Upper lobe of left lung (tissue), 6 donors: ENCODE measurements around the gene CUBN. TPM values are rescaled to one million over a fixed set of nuclear protein-coding genes. Genes with fewer than 3 reads are reported as not detected.

Experiments used
- ATAC-seq, 2 donors: fragments of 200-7000 bp; cut with Tn5 transposase; one replicate each; pipeline ENCODE4 v1.9.1; 2022; ENCODE audit warnings: mild to moderate bottlenecking in 2 of 2, moderate library complexity in 2 of 2; ENCODE audit not compliant: low FRiP score in 2 of 2
- DNase-seq, 2 donors: peaks; one replicate each; pipeline ENCODE4 v3.0.0-alpha.2; 2019 to 2020
- H3K27ac ChIP-seq, 4 donors: fragments of 200-600 bp; sonication (generic); one replicate each; pipeline ENCODE4 v1.5.1; 2016 to 2019
- H3K27me3 ChIP-seq, 4 donors: fragments of 200-600 bp; sonication (generic); one replicate each; pipeline ENCODE4 v1.5.1; 2017 to 2019
- H3K36me3 ChIP-seq, 4 donors: fragments of 200-600 bp; sonication (generic); one replicate each; pipeline ENCODE4 v1.5.1; 2016 to 2019
- H3K4me1 ChIP-seq, 4 donors: fragments of 200-600 bp; sonication (generic); one replicate each; pipeline ENCODE4 v1.5.1; 2018 to 2019
- H3K4me3 ChIP-seq, 4 donors: fragments of 200-600 bp; sonication (generic); one replicate each; pipeline ENCODE4 v1.5.1; 2017 to 2019; ENCODE audit warnings: mild to moderate bottlenecking in 2 of 4, moderate library complexity in 1 of 4
- H3K9me3 ChIP-seq, 4 donors: fragments of 200-600 bp; sonication (generic); one replicate each; pipeline ENCODE4 v1.5.1; 2018 to 2019
- EP300 ChIP-seq, 4 donors: sonication (generic); formaldehyde crosslinking; IDR thresholded peaks; one replicate each; pipeline ENCODE4 v1.5.1; 2017; ENCODE audit warnings: antibody characterized with exemption in 4 of 4, control low read depth in 2 of 4
- POLR2A ChIP-seq, 4 donors: fragments of 450-650 bp; IDR thresholded peaks; one replicate each; pipeline ENCODE4 v1.5.1; 2016 to 2017; ENCODE audit warnings: antibody characterized with exemption in 4 of 4, mild to moderate bottlenecking in 2 of 4
- POLR2AphosphoS5 ChIP-seq, 2 donors: sonication (generic); formaldehyde crosslinking; IDR thresholded peaks; one replicate each; pipeline ENCODE4 v1.5.1; 2017; ENCODE audit warnings: antibody characterized with exemption in 2 of 2
- WGBS, 2 donors: methylation state at CpG; one replicate each; pipeline ENCODE4 v1.1.5; 2017 to 2018; 5-methylcytosine and 5-hydroxymethylcytosine counted together
- total RNA-seq, 6 donors: library from RNA; depleted of rRNA in 4 of 6; stranded (reverse); fragments of >200 nt in 4 of 6; gene quantifications; one replicate each; pipeline versions ENCODE4 v1.1.0 to v1.2.1, GENCODE V29; 2016 to 2021
- TF ChIP-seq, protein P1 (sequence below), 6 experiments: fragments of 450-650 bp in 4 of 6; fragments of 200-600 bp in 2 of 6; sonication (generic) in 2 of 6; IDR thresholded peaks; one replicate each; pipeline ENCODE4 v1.5.1; 2016 to 2019; ENCODE audit warnings: antibody characterized with exemption in 6 of 6
- donor health status: DM: no; HTN: no; CAD: no; lungs with moderate emphysema.
- donor health status: DM: no; HTN: yes; CAD: no; lungs with severe emphysema.

The CUBN gene
- total RNA-seq, 6 donors from 2014 or later: 1.0 to 9.4 (median 5.3) TPM

DNA sequence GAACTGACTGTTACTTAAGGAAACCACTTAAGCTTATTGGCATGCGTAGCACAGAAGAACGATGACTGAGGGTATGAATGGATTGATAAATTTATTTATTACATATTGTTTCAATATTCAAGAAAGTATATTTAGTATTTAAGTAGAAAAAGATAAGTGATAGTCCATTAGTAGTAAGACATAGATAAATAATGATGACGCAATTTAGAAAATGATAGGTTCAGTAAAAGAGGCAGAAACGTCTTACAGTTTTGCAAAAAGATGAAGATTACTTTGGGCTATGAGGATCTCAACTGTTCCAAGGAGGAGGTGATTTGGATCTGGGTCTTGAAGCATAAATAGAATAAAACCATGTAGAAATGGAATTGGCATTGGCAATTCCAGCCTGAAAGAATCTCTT lies 275.8 kb downstream of the CUBN start:
- Histone ChIP-seq H3K27ac (no peak overlapping the region), H3K4me1 (no peaks in the 10 kb centered on the region), H3K27me3 (no peaks in the 10 kb centered on the region), H3K9me3 (no peaks in the 10 kb centered on the region), H3K36me3 (no peaks in the 10 kb centered on the region), H3K4me3 (no peak overlapping the region)
- ATAC-seq: no peak
- TF ChIP-seq POLR2AphosphoS5 (IDR thresholded peaks at IDR 0.05) (no peak), POLR2A (IDR thresholded peaks at IDR 0.05) (no peak), EP300 (IDR thresholded peaks at IDR 0.05) (no peak)
- TF ChIP-seq, protein P1, sequence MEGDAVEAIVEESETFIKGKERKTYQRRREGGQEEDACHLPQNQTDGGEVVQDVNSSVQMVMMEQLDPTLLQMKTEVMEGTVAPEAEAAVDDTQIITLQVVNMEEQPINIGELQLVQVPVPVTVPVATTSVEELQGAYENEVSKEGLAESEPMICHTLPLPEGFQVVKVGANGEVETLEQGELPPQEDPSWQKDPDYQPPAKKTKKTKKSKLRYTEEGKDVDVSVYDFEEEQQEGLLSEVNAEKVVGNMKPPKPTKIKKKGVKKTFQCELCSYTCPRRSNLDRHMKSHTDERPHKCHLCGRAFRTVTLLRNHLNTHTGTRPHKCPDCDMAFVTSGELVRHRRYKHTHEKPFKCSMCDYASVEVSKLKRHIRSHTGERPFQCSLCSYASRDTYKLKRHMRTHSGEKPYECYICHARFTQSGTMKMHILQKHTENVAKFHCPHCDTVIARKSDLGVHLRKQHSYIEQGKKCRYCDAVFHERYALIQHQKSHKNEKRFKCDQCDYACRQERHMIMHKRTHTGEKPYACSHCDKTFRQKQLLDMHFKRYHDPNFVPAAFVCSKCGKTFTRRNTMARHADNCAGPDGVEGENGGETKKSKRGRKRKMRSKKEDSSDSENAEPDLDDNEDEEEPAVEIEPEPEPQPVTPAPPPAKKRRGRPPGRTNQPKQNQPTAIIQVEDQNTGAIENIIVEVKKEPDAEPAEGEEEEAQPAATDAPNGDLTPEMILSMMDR (IDR thresholded peaks at IDR 0.05): no peak
- WGBS, 2 donors: 84 to 88% methylated on average over 4 of the region's 4 CpGs
- DNase-seq: no peak

DNA sequence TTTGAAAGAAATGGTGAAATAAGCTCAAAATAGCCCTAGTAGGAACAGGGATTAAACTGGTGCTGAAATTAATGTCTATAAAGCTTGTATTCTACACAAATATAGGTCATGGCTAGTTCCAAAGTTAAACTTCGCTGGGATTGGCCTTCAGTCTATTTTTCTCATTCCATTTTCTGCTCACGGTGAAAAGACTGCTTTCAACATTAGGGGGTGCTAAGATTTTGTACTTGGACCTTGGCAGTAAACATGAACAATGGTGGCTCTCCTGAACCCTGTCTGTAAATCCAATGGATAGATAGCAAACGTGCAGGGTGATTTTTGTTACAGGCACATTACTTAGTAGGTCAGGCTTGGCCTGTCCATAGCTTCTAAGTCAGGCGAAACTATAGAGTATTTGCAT lies 276.4 kb downstream of the CUBN start:
- ATAC-seq (no peak), DNase-seq (no peak)
- no peaks in the 10 kb centered on the region for H3K36me3 ChIP-seq
- H3K4me3 ChIP-seq: no peak overlapping the region
- H3K4me1 ChIP-seq: no peaks in the 10 kb centered on the region
- H3K9me3 ChIP-seq: no peaks in the 10 kb centered on the region
- no peaks in the 10 kb centered on the region for H3K27me3 ChIP-seq
- H3K27ac ChIP-seq: no peak overlapping the region
- 56 to 60% methylated on average over 4 of the region's 4 CpGs for WGBS, 2 donors
- TF ChIP-seq EP300 (IDR thresholded peaks at IDR 0.05) (no peak), POLR2A (IDR thresholded peaks at IDR 0.05) (no peak), POLR2AphosphoS5 (IDR thresholded peaks at IDR 0.05) (no peak)
- TF ChIP-seq, protein P1 (IDR thresholded peaks at IDR 0.05): peak in 3 of 6 experiments; percentile 12 to 25 (median 15)

DNA sequence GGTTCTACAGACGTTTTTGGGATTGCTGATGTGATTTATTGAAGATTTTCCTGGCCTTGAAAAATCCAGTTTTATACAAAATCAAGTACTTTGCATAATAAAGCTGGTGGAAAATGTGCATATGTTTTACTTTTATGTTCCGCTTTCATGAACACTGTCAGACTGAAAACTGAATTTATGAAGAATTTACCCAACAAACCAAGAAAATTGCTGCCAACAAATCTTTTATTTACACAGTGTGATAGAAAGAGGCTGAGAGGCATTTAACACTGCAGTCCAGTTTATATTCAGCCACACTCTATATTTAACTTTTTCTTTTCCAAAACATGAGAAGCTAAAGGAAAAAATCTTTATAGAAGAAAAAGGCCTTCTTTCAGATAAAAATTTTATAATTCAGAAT lies 277.0 kb downstream of the CUBN start:
- Histone ChIP-seq H3K27me3 (no peaks in the 10 kb centered on the region), H3K4me1 (no peaks in the 10 kb centered on the region), H3K36me3 (no peaks in the 10 kb centered on the region), H3K4me3 (no peak overlapping the region), H3K27ac (no peak overlapping the region), H3K9me3 (no peaks in the 10 kb centered on the region)
- TF ChIP-seq POLR2AphosphoS5 (IDR thresholded peaks at IDR 0.05) (no peak), POLR2A (IDR thresholded peaks at IDR 0.05) (no peak), EP300 (IDR thresholded peaks at IDR 0.05) (no peak)
- TF ChIP-seq, protein P1 (IDR thresholded peaks at IDR 0.05): no peak
- 66 to 70% methylated on average over 2 of the region's 2 CpGs for WGBS, 2 donors
- DNase-seq: no peak
- no peak for ATAC-seq

DNA sequence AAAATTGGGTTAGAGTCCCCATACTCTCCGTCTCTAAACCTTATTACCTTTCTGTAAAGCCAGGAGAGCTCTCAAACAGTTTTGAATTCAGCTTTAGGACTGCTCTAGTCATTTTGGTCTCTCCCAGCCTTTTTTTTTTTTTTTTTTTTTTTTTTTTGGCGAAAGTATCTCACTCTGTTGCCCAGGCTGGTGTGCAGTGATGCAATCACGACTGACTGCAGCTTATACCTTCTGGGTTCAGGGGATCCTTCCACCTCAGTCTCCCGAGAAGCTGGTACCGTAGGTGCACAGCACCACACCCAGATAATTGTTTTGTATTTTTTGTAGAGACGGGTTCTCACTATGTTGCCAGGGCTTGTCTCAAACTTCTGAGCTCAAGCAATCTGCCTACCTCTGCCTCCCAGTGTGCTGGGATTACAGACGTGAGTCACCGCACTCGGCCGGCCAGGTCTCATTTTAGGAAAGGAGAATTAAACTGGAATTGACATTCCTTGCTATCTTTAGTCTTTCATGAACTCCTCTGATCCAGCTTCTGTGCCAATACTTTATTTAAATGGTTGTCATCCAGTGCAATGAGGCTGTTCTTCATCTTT lies 281.0 kb downstream of the CUBN start:
- H3K4me3 ChIP-seq: no peak overlapping the region
- no peaks in the 10 kb centered on the region for H3K4me1 ChIP-seq
- no peaks in the 10 kb centered on the region for H3K9me3 ChIP-seq
- no peak overlapping the region for H3K27ac ChIP-seq
- 80 to 88% methylated on average over 10 of the region's 10 CpGs for WGBS, 2 donors
- H3K36me3 ChIP-seq: no peaks in the 10 kb centered on the region
- peak in 1 of 2 donors; percentile 31 for ATAC-seq
- TF ChIP-seq POLR2AphosphoS5 (IDR thresholded peaks at IDR 0.05): no peak
- no peak for TF ChIP-seq POLR2A (IDR thresholded peaks at IDR 0.05)
- TF ChIP-seq, protein P1 (IDR thresholded peaks at IDR 0.05): no peak
- no peak for TF ChIP-seq EP300 (IDR thresholded peaks at IDR 0.05)
- no peaks in the 10 kb centered on the region for H3K27me3 ChIP-seq
- no peak for DNase-seq

DNA sequence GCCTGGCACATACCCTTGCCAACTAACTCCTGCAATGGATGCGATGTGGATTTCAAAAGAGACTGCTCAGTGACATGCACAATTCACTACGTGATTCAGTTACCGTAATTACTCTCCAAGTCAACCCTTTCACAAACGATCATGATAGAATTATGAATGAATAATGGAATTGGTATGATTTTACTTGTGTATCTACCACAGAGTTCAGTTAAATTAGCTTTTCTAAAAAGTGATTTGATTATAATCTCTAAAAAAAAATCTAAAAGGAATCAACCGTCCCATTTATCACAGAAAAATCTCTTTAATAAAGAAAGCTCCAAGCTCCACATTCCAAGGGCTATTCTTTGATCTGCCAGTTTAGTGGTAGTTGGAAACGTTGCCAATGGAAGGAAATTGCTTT lies 282.0 kb downstream of the CUBN start:
- Histone ChIP-seq H3K4me3 (no peak overlapping the region), H3K9me3 (no peaks in the 10 kb centered on the region), H3K27me3 (no peaks in the 10 kb centered on the region), H3K4me1 (peaks cover 0 to 7% (median 1%) of the 10 kb centered on the region in 4 donors), H3K36me3 (no peaks in the 10 kb centered on the region), H3K27ac (no peak overlapping the region)
- DNase-seq (no peak), ATAC-seq (no peak)
- WGBS, 2 donors: 66 to 67% methylated on average over 6 of the region's 6 CpGs
- TF ChIP-seq EP300 (IDR thresholded peaks at IDR 0.05): no peak
- no peak for TF ChIP-seq POLR2A (IDR thresholded peaks at IDR 0.05)
- TF ChIP-seq, protein P1 (IDR thresholded peaks at IDR 0.05): no peak
